ENCODE measurements around the gene TIMM44. TPM values are rescaled to one million over a fixed set of nuclear protein-coding genes. Genes with fewer than 3 reads are reported as not detected.

Gene TIMM44
- total RNA-seq, 1 experiment from 2014 or later, result 114 TPM

DNA sequence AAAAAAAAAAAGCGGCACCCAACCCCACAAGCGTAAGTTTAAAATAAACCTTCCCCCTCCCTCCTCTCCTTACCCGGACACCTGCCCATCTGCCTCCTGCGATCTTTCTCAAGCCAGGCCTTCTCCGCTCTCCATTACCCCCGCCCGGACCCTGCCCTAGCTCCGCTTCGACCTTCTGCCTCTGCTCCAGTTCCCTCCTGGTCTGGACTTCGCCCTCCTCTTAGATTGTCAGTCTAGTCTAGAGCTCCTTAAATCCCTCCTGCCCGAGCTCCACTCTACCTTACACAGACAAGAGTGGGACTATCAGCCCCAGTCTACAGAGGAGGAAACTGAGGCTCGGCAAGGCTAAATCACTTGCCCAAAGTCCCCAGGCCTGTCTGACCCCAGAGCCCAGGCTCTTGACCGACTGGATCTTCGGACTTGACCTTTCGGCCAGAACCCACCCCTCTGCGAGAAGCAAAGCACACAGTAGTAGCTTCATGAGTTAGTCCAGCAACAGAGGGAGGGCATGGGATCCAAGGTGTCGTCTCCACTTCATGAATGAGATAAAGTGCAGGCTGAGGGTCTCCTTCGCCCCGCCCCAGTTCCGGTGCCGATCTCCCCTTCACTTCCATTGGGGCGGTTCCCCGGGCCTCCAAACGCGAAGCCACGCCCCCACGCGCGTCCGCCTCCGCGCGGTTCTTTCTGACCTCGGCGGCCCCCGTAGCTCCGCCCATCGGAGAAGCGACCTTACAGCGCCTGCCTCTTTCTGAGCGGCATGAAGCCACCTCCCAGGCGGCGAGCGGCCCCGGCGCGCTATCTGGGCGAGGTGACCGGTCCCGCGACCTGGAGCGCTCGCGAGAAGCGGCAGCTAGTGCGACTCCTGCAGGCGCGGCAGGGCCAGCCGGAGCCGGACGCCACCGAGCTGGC, 23.6 kb downstream of the TIMM44 start, which contains the start of gene SNAPC2:
SNAPC2 (plus strand) TSS at position 729 of the 909 bp plus-strand sequence; CDS start at position 758, 29 bp downstream.
- no peak within 1 kb of the TSS for H2BK5ac ChIP-seq (ENCODE audit: insufficient read length, low read length)
- no peak within 1 kb of the TSS; the same call in 1 of the 2 replicates for H3K14ac ChIP-seq (ENCODE audit: insufficient read depth, low read length)
- Mint-ChIP-seq H3K9me3 (no peaks in the 10 kb centered on the region; a peak in 1 of 5 replicates), H3K36me3 (ENCODE audit: insufficient read depth in 1 of 3, low read depth in 3 of 3) (peaks cover 7 to 13% (median 12%) of the 10 kb centered on the region in 3 experiments; a peak in 5 of 7 replicates), H3K27ac (peak within 1 kb of the TSS; percentile 55 to 95 (median 89); a peak in 5 of 7 replicates), H3K4me1 (peaks cover 22 to 30% of the 10 kb centered on the region in 2 experiments), H3K4me3 (peak within 1 kb of the TSS; percentile 67 to 84), H3K27me3 (ENCODE audit: low read depth) (peaks cover 46% of the 10 kb centered on the region)
- peaks cover 17% of the 10 kb centered on the region for H3K23me2 ChIP-seq (ENCODE audit: insufficient read length, low read depth, low read length, poor library complexity, severe bottlenecking)
- no peak within 1 kb of the TSS for H3K4ac ChIP-seq (ENCODE audit: low read depth, low read length)
- no peaks in the 10 kb centered on the region for H3K79me2 ChIP-seq (ENCODE audit: insufficient read depth, low read length)
- H4K20me1 ChIP-seq (ENCODE audit: control insufficient read depth, insufficient read depth, insufficient read length), result no peaks in the 10 kb centered on the region
- no peak within 1 kb of the TSS for H3K56ac ChIP-seq (ENCODE audit: insufficient read length, low read depth, low read length)
- H3K18ac ChIP-seq (ENCODE audit: insufficient read length, low read depth, low read length), result peak within 1 kb of the TSS; percentile 12
- no peak within 1 kb of the TSS for H2BK15ac ChIP-seq (ENCODE audit: low read depth, low read length)
- H2AK5ac ChIP-seq (ENCODE audit: insufficient read length, low read length), result no peak within 1 kb of the TSS
- H2BK12ac ChIP-seq (ENCODE audit: insufficient read length, low read depth, low read length), result no peak within 1 kb of the TSS
- H4K8ac ChIP-seq (replicated peaks; ENCODE audit: insufficient read length, low read depth, low read length), result no peak within 1 kb of the TSS
- peaks cover 16% of the 10 kb centered on the region; the same call in 1 of the 2 replicates for H3K27me3 ChIP-seq (ENCODE audit: insufficient read depth, low read length)
- H4K91ac ChIP-seq (ENCODE audit: insufficient read length, low read depth, low read length), result no peak within 1 kb of the TSS
- no peak within 1 kb of the TSS for H3K27ac ChIP-seq (ENCODE audit: insufficient read length, low read depth, low read length)
- no peak within 1 kb of the TSS for H4K5ac ChIP-seq (ENCODE audit: insufficient read length, low read depth, low read length)
- no peaks in the 10 kb centered on the region for H3K4me1 ChIP-seq (ENCODE audit: insufficient read depth, low read length)
- no peak within 1 kb of the TSS for H3K23ac ChIP-seq (ENCODE audit: insufficient read length, low read depth, low read length)
- no peaks in the 10 kb centered on the region for H3K9me3 ChIP-seq (ENCODE audit: control insufficient read depth, low read depth, low read length)
- TF ChIP-seq, protein P1, sequence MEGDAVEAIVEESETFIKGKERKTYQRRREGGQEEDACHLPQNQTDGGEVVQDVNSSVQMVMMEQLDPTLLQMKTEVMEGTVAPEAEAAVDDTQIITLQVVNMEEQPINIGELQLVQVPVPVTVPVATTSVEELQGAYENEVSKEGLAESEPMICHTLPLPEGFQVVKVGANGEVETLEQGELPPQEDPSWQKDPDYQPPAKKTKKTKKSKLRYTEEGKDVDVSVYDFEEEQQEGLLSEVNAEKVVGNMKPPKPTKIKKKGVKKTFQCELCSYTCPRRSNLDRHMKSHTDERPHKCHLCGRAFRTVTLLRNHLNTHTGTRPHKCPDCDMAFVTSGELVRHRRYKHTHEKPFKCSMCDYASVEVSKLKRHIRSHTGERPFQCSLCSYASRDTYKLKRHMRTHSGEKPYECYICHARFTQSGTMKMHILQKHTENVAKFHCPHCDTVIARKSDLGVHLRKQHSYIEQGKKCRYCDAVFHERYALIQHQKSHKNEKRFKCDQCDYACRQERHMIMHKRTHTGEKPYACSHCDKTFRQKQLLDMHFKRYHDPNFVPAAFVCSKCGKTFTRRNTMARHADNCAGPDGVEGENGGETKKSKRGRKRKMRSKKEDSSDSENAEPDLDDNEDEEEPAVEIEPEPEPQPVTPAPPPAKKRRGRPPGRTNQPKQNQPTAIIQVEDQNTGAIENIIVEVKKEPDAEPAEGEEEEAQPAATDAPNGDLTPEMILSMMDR (conservative IDR thresholded peaks at IDR 0.05), result no peak
- no CpG with 5 or more reads among the region's 62 CpGs for WGBS (ENCODE audit: extremely low coverage, insufficient read length, low lambda C conversion rate)
- no peak within 1 kb of the TSS for H2BK120ac ChIP-seq (ENCODE audit: low read depth, low read length, poor library complexity, severe bottlenecking)
- H2BK20ac ChIP-seq (ENCODE audit: low read depth, low read length, poor library complexity, severe bottlenecking), result no peak within 1 kb of the TSS
- H3K9ac ChIP-seq (ENCODE audit: extremely low read depth, insufficient read length, low read length), result no peak within 1 kb of the TSS
- peak; percentile 97 for DNase-seq
- no peak within 1 kb of the TSS for H2AFZ ChIP-seq (ENCODE audit: low read length)
- no peak within 1 kb of the TSS for H3T11ph ChIP-seq (ENCODE audit: low read length)
- H3K79me1 ChIP-seq (ENCODE audit: insufficient read depth, low read depth, low read length, poor library complexity, severe bottlenecking), result no peaks in the 10 kb centered on the region
- peak within 1 kb of the TSS; percentile 63 for H3K4me2 ChIP-seq (ENCODE audit: insufficient read depth, insufficient read length, low read length)
